Measurements from ENCODE around the gene MGP. TPM values are rescaled to one million over a fixed set of nuclear protein-coding genes. Genes with fewer than 3 reads are reported as not detected.

MGP gene
- total and polyA plus RNA-seq, 3 experiments from 2014 or later: not detected

DNA sequence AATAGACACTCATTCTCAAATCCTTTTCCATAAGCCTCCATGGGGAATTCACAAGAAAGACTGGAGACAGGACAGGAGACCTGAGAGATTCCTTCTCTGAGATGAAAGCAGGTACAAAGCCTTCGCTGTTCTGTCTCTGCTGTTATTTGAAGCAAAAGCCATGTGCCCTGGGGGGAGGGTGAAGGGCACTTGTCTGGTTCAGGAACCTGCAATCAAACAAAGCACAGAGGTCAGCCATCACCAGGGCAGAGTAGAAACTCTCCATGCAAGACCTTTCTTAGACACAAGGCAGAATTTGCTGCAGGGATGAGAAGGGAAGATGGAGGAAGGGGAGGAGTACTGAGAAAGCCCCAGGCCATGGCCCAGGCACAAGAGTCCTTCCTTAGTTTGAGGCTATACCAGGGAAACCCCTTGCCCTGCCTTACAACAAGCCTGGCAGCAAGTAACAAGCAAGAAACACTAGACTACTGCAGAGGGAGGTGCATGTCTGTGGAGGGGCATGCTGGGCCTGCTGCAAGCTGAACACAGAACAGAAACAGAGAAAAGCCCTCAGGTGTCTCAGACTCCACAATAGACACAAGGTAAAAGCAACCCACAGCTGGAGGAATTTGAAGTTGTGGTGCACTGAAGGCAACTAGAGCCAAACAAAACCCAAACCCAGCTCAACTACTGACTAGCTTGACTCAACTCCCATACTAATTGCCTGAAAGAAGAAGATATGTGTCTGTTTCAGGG, 34.6 kb downstream of the MGP start:
- no peaks in the 10 kb centered on the region for H3K4me1 ChIP-seq (ENCODE audit: insufficient read depth, low read length)
- no peak overlapping the region for H3K4me3 Mint-ChIP-seq
- no peak for DNase-seq
- peaks cover 0 to 5% of the 10 kb centered on the region in 2 donors for H3K27me3 Mint-ChIP-seq
- H3K9me3 Mint-ChIP-seq: no peaks in the 10 kb centered on the region
- H3K4me3 ChIP-seq (ENCODE audit: low read length): no peak overlapping the region
- POLR2A ChIA-PET: no interaction called here
- H3K36me3 ChIP-seq (ENCODE audit: insufficient read depth, low read length): no peaks in the 10 kb centered on the region
- no peaks in the 10 kb centered on the region for H3K27me3 ChIP-seq (ENCODE audit: insufficient read depth, low read length, poor library complexity, severe bottlenecking)
- no peaks in the 10 kb centered on the region for H3K36me3 Mint-ChIP-seq
- no peak overlapping the region for H3K27ac ChIP-seq (ENCODE audit: low read depth, low read length)
- peaks cover 0 to 2% (median 0%) of the 10 kb centered on the region in 3 donors for H3K4me1 Mint-ChIP-seq
- peak overlapping the region in 1 of 8 donors; percentile 63 for H3K27ac Mint-ChIP-seq
- CTCF ChIA-PET: no interaction called here
- H3K9me3 ChIP-seq (ENCODE audit: low read length): no peaks in the 10 kb centered on the region

DNA sequence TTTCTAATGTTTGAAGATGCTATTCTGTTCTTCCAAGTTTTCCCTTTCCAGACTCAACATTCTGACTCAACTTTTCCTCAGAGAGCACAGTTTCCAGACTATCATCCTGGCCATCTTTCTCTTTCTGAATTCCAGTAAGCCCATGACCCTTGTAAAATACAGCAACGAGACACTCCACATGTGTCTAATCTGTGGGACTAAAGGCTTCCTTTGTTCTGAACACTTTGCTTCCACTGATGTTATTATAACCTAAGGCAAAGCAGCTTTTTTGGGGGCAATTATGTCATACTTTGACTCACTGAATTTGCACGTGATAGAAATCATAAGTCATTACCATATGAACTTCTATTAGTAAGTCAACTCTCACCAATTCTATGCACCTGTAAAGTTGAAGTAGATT, 36.0 kb downstream of the MGP start:
- no peaks in the 10 kb centered on the region for H3K9me3 ChIP-seq (ENCODE audit: low read length)
- no peaks in the 10 kb centered on the region for H3K27me3 ChIP-seq (ENCODE audit: insufficient read depth, low read length, poor library complexity, severe bottlenecking)
- Mint-ChIP-seq H3K36me3 (no peaks in the 10 kb centered on the region), H3K4me1 (peaks cover 0 to 4% (median 3%) of the 10 kb centered on the region in 3 donors), H3K27me3 (peaks cover 4 to 5% of the 10 kb centered on the region in 2 donors), H3K9me3 (no peaks in the 10 kb centered on the region), H3K4me3 (no peak overlapping the region), H3K27ac (no peak overlapping the region)
- no peak for DNase-seq
- H3K4me1 ChIP-seq (ENCODE audit: insufficient read depth, low read length): no peaks in the 10 kb centered on the region
- H3K27ac ChIP-seq (ENCODE audit: low read depth, low read length): no peak overlapping the region
- POLR2A ChIA-PET: no interaction called here
- no peak overlapping the region for H3K4me3 ChIP-seq (ENCODE audit: low read length)
- no peaks in the 10 kb centered on the region for H3K36me3 ChIP-seq (ENCODE audit: insufficient read depth, low read length)
- CTCF ChIA-PET: interaction anchor here (0.9 to 2.0 kb wide), 2 partner anchors 46 to 126 kb away, joined by 3 to 6 read pairs; partner anchors contain the start of gene C12orf60

DNA sequence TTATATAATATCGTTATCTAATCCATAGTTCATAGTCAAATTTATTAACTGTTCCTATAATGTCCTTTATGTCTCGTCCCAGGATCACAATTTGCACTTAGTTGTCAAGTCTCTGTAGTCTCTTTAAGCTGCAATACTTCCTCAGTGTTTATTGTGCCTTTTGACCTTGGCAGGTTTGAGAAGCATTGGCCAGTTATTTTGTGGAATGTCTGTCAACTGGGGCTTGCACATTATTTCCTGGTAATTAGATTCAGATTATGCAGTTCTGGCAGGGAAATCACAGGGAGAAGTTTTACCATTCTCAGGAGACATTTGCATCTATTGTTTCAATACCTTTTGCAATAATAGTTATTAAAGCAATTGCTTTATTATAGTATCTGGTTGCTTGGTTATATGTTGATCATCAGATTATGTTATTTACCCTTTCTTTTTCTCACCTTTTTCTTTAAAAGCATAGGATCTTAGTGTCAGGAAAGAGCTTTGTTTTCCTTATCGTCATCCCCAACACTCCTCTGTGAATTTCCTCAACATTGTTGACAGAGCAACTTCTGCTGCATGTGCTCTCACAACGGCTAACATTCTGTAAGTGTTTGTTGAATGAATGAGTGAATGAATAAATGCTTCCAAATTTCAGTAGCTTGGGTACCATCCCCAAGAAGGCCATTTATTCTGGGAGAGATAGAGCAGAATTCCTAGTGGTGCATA, 38.6 kb downstream of the MGP start:
- H3K27ac ChIP-seq (ENCODE audit: low read depth, low read length): no peak overlapping the region
- H3K36me3 ChIP-seq (ENCODE audit: insufficient read depth, low read length): no peaks in the 10 kb centered on the region
- H3K4me3 ChIP-seq (ENCODE audit: low read length): no peak overlapping the region
- Mint-ChIP-seq H3K27ac (peak overlapping the region in 1 of 8 donors; percentile 20), H3K36me3 (no peaks in the 10 kb centered on the region), H3K4me3 (no peak overlapping the region), H3K27me3 (peaks cover 3 to 9% of the 10 kb centered on the region in 2 donors), H3K9me3 (no peaks in the 10 kb centered on the region), H3K4me1 (peaks cover 0 to 4% (median 3%) of the 10 kb centered on the region in 3 donors)
- ChIA-PET POLR2A (no interaction called here), CTCF (interaction anchor here (0.9 to 2.2 kb wide), 7 partner anchors 75 to 375 kb away, joined by 3 to 24 read pairs (median 4); partner anchors contain the start of gene RERG)
- no peaks in the 10 kb centered on the region for H3K27me3 ChIP-seq (ENCODE audit: insufficient read depth, low read length, poor library complexity, severe bottlenecking)
- DNase-seq: no peak
- no peaks in the 10 kb centered on the region for H3K9me3 ChIP-seq (ENCODE audit: low read length)
- H3K4me1 ChIP-seq (ENCODE audit: insufficient read depth, low read length): no peaks in the 10 kb centered on the region

DNA sequence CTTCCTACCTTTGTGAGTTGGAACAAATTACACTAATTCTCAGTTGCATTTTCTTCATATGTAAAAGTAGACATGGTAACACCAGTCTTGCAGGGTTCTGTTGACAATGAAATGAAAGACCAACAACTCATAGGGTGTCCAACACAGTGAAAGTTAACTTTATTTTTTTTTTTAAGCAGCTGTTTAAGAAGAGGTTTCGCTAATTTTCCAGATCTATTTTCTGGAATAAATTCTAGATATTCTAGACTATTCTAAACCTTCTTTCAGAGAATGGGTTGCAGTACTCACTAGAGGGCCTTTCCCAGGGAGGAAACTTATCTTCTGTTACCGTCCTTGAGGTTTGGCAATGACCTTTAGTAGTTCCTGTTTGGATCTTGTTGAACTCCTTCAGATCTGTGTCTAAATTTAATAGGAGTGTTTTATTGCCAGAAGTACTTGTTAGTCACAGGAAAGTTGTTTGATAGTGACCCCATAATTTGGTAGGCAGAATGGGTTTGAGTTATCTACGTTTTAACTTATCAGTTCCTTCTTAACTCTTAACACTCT, 39.5 kb downstream of the MGP start:
- Histone ChIP-seq H3K36me3 (ENCODE audit: insufficient read depth, low read length) (no peaks in the 10 kb centered on the region), H3K27me3 (ENCODE audit: insufficient read depth, low read length, poor library complexity, severe bottlenecking) (no peaks in the 10 kb centered on the region), H3K27ac (ENCODE audit: low read depth, low read length) (no peak overlapping the region), H3K4me1 (ENCODE audit: insufficient read depth, low read length) (no peaks in the 10 kb centered on the region), H3K9me3 (ENCODE audit: low read length) (no peaks in the 10 kb centered on the region), H3K4me3 (ENCODE audit: low read length) (no peak overlapping the region)
- peaks cover 0 to 4% (median 3%) of the 10 kb centered on the region in 3 donors for H3K4me1 Mint-ChIP-seq
- H3K9me3 Mint-ChIP-seq: no peaks in the 10 kb centered on the region
- DNase-seq: no peak
- H3K36me3 Mint-ChIP-seq: no peaks in the 10 kb centered on the region
- peaks cover 3 to 13% of the 10 kb centered on the region in 2 donors for H3K27me3 Mint-ChIP-seq
- CTCF ChIA-PET: interaction anchor here (0.6 to 2.1 kb wide), 10 partner anchors 9 to 375 kb away, joined by 3 to 21 read pairs (median 4); partner anchors contain the start of genes ERP27 and RERG
- POLR2A ChIA-PET: no interaction called here
- no peak overlapping the region for H3K27ac Mint-ChIP-seq
- H3K4me3 Mint-ChIP-seq: no peak overlapping the region

DNA sequence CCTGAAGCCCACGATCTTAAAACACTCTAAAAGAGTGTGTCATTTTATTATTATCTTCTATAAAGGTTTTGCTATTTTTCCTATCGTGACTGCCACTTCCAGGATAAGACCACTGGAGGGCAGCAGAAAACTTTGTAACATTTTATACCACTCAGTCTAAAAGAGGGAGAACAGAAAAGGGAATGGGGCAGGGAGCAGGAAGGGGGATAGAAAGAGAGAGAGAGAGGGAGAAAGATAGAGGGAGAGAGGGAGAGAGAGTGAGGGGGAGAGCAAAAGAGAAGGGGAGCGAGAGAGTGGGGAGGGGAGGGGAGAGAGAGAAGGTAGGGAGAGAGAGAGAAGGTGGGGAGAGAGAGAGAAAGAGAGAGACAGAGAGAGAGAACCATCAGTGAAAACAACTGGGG, 40.3 kb downstream of the MGP start:
- ChIA-PET CTCF (interaction anchor here (0.6 to 2.1 kb wide), 8 partner anchors 10 to 375 kb away, joined by 3 to 21 read pairs (median 4); partner anchors contain the start of genes ERP27 and RERG), POLR2A (no interaction called here)
- Mint-ChIP-seq H3K27me3 (peaks cover 3 to 13% of the 10 kb centered on the region in 2 donors), H3K36me3 (no peaks in the 10 kb centered on the region), H3K9me3 (no peaks in the 10 kb centered on the region), H3K4me1 (peaks cover 0 to 4% (median 3%) of the 10 kb centered on the region in 3 donors), H3K27ac (no peak overlapping the region), H3K4me3 (peak overlapping the region in 1 of 7 donors; percentile 24)
- Histone ChIP-seq H3K27me3 (ENCODE audit: insufficient read depth, low read length, poor library complexity, severe bottlenecking) (no peaks in the 10 kb centered on the region), H3K4me1 (ENCODE audit: insufficient read depth, low read length) (no peaks in the 10 kb centered on the region), H3K27ac (ENCODE audit: low read depth, low read length) (no peak overlapping the region), H3K36me3 (ENCODE audit: insufficient read depth, low read length) (no peaks in the 10 kb centered on the region), H3K4me3 (ENCODE audit: low read length) (no peak overlapping the region), H3K9me3 (ENCODE audit: low read length) (no peaks in the 10 kb centered on the region)
- peak in 3 of 5 donors; percentile 15 to 53 (median 45) for DNase-seq

DNA sequence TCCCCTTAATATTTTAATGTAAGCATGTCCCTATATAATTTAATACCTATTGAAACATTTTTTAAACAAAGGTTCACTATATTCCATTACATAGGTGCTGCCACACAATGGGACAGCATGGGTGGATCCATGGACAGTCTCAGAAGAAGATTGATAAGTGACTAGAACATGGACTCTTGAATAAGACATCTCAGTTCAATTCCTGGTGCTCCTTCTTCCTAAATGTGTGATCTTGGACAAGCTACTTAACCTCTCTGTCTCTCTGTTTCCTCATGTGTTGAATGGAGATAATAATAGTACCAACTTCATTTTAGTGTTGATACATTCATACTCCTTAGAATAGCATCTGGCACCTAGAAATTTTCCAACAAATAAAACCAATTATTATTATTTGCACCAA, 41.3 kb downstream of the MGP start:
- H3K27me3 ChIP-seq (ENCODE audit: insufficient read depth, low read length, poor library complexity, severe bottlenecking): no peaks in the 10 kb centered on the region
- no peak overlapping the region for H3K4me3 ChIP-seq (ENCODE audit: low read length)
- no peaks in the 10 kb centered on the region for H3K36me3 ChIP-seq (ENCODE audit: insufficient read depth, low read length)
- Mint-ChIP-seq H3K9me3 (no peaks in the 10 kb centered on the region), H3K36me3 (peaks cover 0 to 2% (median 0%) of the 10 kb centered on the region in 3 donors), H3K27me3 (peaks cover 4 to 23% of the 10 kb centered on the region in 2 donors), H3K4me3 (no peak overlapping the region), H3K27ac (no peak overlapping the region), H3K4me1 (peaks cover 0 to 4% (median 3%) of the 10 kb centered on the region in 3 donors)
- DNase-seq: no peak
- POLR2A ChIA-PET: no interaction called here
- no peaks in the 10 kb centered on the region for H3K9me3 ChIP-seq (ENCODE audit: low read length)
- CTCF ChIA-PET: interaction anchor here (0.7 to 1.8 kb wide), 3 partner anchors 38 to 151 kb away, joined by 3 to 7 read pairs (median 3); no protein-coding TSS in a partner anchor
- no peaks in the 10 kb centered on the region for H3K4me1 ChIP-seq (ENCODE audit: insufficient read depth, low read length)
- H3K27ac ChIP-seq (ENCODE audit: low read depth, low read length): no peak overlapping the region

DNA sequence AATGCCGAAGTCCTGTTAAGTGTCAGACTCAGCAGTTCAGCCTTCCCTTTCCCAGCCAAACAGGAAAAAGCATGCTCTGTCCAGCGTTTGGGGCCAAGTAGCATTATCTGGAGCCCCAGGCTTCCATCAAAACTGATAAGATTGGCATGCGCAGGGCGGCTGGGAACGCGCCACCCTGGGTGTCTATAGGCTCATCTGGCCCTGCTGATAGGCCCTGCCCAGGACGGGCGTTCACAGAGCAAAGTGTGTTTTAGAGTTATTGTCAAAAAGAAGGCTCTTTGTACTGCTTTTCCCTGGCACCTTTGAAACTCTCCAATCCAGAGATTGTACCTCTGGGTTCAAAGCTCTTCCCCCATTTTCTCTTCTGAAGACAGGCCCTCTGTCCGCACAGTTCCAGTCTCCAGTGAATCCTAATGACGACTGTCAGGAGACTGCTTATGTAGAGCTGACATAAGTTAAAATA, 42.2 kb downstream of the MGP start, which contains the start of gene ART4:
ART4 (minus strand) TSS at position 102 of the 463 bp plus-strand sequence. CDS start 413 bp downstream, outside the sequence.
- Histone ChIP-seq H3K9me3 (ENCODE audit: low read length) (no peaks in the 10 kb centered on the region), H3K36me3 (ENCODE audit: insufficient read depth, low read length) (no peaks in the 10 kb centered on the region), H3K27ac (ENCODE audit: low read depth, low read length) (no peak within 1 kb of the TSS), H3K4me1 (ENCODE audit: insufficient read depth, low read length) (no peaks in the 10 kb centered on the region), H3K4me3 (ENCODE audit: low read length) (no peak within 1 kb of the TSS), H3K27me3 (ENCODE audit: insufficient read depth, low read length, poor library complexity, severe bottlenecking) (no peaks in the 10 kb centered on the region)
- Mint-ChIP-seq H3K27me3 (peaks cover 9 to 32% of the 10 kb centered on the region in 2 donors), H3K36me3 (peaks cover 0 to 7% (median 0%) of the 10 kb centered on the region in 3 donors), H3K4me3 (no peak within 1 kb of the TSS), H3K4me1 (peaks cover 0 to 4% (median 3%) of the 10 kb centered on the region in 3 donors), H3K27ac (no peak within 1 kb of the TSS), H3K9me3 (no peaks in the 10 kb centered on the region)
- no peak for DNase-seq
- ChIA-PET CTCF (interaction anchor here (1.3 to 1.8 kb wide), 3 partner anchors 120 to 152 kb away, joined by 3 to 7 read pairs (median 3); no protein-coding TSS in a partner anchor), POLR2A (no interaction called here)
